ENCODE data around the gene TMEM108. TPM values are rescaled to one million over a fixed set of nuclear protein-coding genes. Genes with fewer than 3 reads are reported as not detected.
A peak's percentile ranks its signal among the peaks of the same experiment; 100 is the strongest.
"Not testable (repeated sequence)": the region's sequence is repeated elsewhere in the genome, so short reads cannot be mapped to it uniquely, and the experiment has no call there.

TMEM108 gene
- under 1 TPM in 1 of 5 donors, not detected in 4; 0.96 TPM for total RNA-seq
- total RNA-seq (2013): not detected
- 0 to 0.25 (median 0) reads per million in 29 experiments for total RNA-seq

GRCh38 chr3:133038089-133038730 is at the start of gene TMEM108:
TMEM108 (plus strand) TSS chr3:133038391.
- WGBS (ENCODE audit: insufficient coverage): 9% methylated on average over 39 of the region's 57 CpGs
- ChIA-PET CTCF (no interaction called here), POLR2A (no interaction called here)
- H3K4me1 Mint-ChIP-seq: peaks cover 0 to 14% (median 10%) of the 10 kb centered on the region in 3 donors
- H3K36me3 Mint-ChIP-seq: no peaks in the 10 kb centered on the region
- no peak within 1 kb of the TSS for H3K27ac Mint-ChIP-seq
- ATAC-seq (replicated peaks in 1 of 4) (no peak), DNase-seq (peak in 1 of 35 experiments; percentile 1)
- Histone ChIP-seq H3K4me1 (ENCODE audit: control insufficient read depth in 1 of 2, extremely low read depth in 1 of 2, insufficient read depth in 2 of 2, low read length in 2 of 2) (peaks cover 0 to 13% of the 10 kb centered on the region in 2 experiments), H3K36me3 (ENCODE audit: control insufficient read depth in 2 of 2, extremely low read depth in 1 of 2, insufficient read depth in 1 of 2, low read length in 1 of 2) (no peaks in the 10 kb centered on the region), H3K4me3 (ENCODE audit: control insufficient read depth in 1 of 2, extremely low read depth in 1 of 2, low read length in 1 of 2) (peak within 1 kb of the TSS in 1 of 2 donors; percentile 52), H3K9me3 (no peaks in the 10 kb centered on the region), H3K27me3 (replicated peaks in 1 of 2; ENCODE audit: control insufficient read depth in 2 of 2, extremely low read depth in 1 of 2, insufficient read depth in 2 of 2, low read length in 1 of 2) (peaks cover 9 to 29% of the 10 kb centered on the region in 2 experiments), H3K27ac (ENCODE audit: low read length) (no peak within 1 kb of the TSS)
- peak within 1 kb of the TSS in 1 of 3 donors; percentile 65 for H3K4me3 Mint-ChIP-seq
- H3K9me3 Mint-ChIP-seq: no peaks in the 10 kb centered on the region
- H3K27me3 Mint-ChIP-seq: peaks cover 40 to 53% of the 10 kb centered on the region in 2 donors

GRCh38 chr3:132995971-132996370 is 42.2 kb upstream of the TMEM108 start:
- H3K4me1 ChIP-seq (ENCODE audit: control insufficient read depth in 1 of 2, extremely low read depth in 1 of 2, insufficient read depth in 2 of 2, low read length in 2 of 2): no peaks in the 10 kb centered on the region
- Mint-ChIP-seq H3K4me1 (no peaks in the 10 kb centered on the region), H3K9me3 (peaks cover 2 to 4% (median 3%) of the 10 kb centered on the region in 3 donors), H3K27ac (no peak overlapping the region), H3K27me3 (peaks cover 0 to 6% of the 10 kb centered on the region in 2 donors), H3K4me3 (no peak overlapping the region), H3K36me3 (no peaks in the 10 kb centered on the region)
- no peak for DNase-seq
- ChIA-PET POLR2A (no interaction called here), CTCF (interaction anchor here in 1 of 2 donors (0.7 kb wide), 1 partner anchor 10 kb away, joined by 3 read pairs; no protein-coding TSS in a partner anchor)
- no peaks in the 10 kb centered on the region for H3K9me3 ChIP-seq
- no peak overlapping the region for H3K27ac ChIP-seq (ENCODE audit: low read length)
- no peaks in the 10 kb centered on the region for H3K36me3 ChIP-seq (ENCODE audit: control insufficient read depth in 2 of 2, extremely low read depth in 1 of 2, insufficient read depth in 1 of 2, low read length in 1 of 2)
- no peak for ATAC-seq (replicated peaks in 1 of 4)
- H3K4me3 ChIP-seq (ENCODE audit: control insufficient read depth in 1 of 2, extremely low read depth in 1 of 2, low read length in 1 of 2): no peak overlapping the region
- WGBS (ENCODE audit: insufficient coverage): no CpG with 5 or more reads among the region's 1 CpG
- H3K27me3 ChIP-seq (replicated peaks in 1 of 2; ENCODE audit: control insufficient read depth in 2 of 2, extremely low read depth in 1 of 2, insufficient read depth in 2 of 2, low read length in 1 of 2): no peaks in the 10 kb centered on the region

- no CpG with 5 or more reads among the region's 2 CpGs for WGBS (ENCODE audit: insufficient coverage)
- Histone ChIP-seq H3K27me3 (replicated peaks in 1 of 2; ENCODE audit: control insufficient read depth in 2 of 2, extremely low read depth in 1 of 2, insufficient read depth in 2 of 2, low read length in 1 of 2) (no peaks in the 10 kb centered on the region), H3K4me1 (ENCODE audit: control insufficient read depth in 1 of 2, extremely low read depth in 1 of 2, insufficient read depth in 2 of 2, low read length in 2 of 2) (no peaks in the 10 kb centered on the region), H3K9me3 (no peaks in the 10 kb centered on the region), H3K36me3 (ENCODE audit: control insufficient read depth in 2 of 2, extremely low read depth in 1 of 2, insufficient read depth in 1 of 2, low read length in 1 of 2) (no peaks in the 10 kb centered on the region), H3K27ac (ENCODE audit: low read length) (no peak overlapping the region), H3K4me3 (ENCODE audit: control insufficient read depth in 1 of 2, extremely low read depth in 1 of 2, low read length in 1 of 2) (no peak overlapping the region)
- no peak for ATAC-seq (replicated peaks in 1 of 4)
- no peaks in the 10 kb centered on the region for H3K4me1 Mint-ChIP-seq
- H3K4me3 Mint-ChIP-seq: no peak overlapping the region
- POLR2A ChIA-PET: no interaction called here
- H3K9me3 Mint-ChIP-seq: peaks cover 2 to 4% (median 3%) of the 10 kb centered on the region in 3 donors
- no peak overlapping the region for H3K27ac Mint-ChIP-seq
- DNase-seq: no peak
- H3K27me3 Mint-ChIP-seq: peaks cover 0 to 6% of the 10 kb centered on the region in 2 donors
- CTCF ChIA-PET: no interaction called here
- H3K36me3 Mint-ChIP-seq: no peaks in the 10 kb centered on the region
Observed at GRCh38 chr3:132997404-132998185, 40.6 kb upstream of the TMEM108 start.

- ATAC-seq (replicated peaks in 1 of 4); POLR2A ChIA-PET; CTCF ChIA-PET; H3K36me3 Mint-ChIP-seq; H3K4me1 Mint-ChIP-seq; H3K27ac Mint-ChIP-seq; H3K4me1 ChIP-seq (ENCODE audit: control insufficient read depth in 1 of 2, extremely low read depth in 1 of 2, insufficient read depth in 2 of 2, low read length in 2 of 2); H3K36me3 ChIP-seq (ENCODE audit: control insufficient read depth in 2 of 2, extremely low read depth in 1 of 2, insufficient read depth in 1 of 2, low read length in 1 of 2); H3K4me3 ChIP-seq (ENCODE audit: control insufficient read depth in 1 of 2, extremely low read depth in 1 of 2, low read length in 1 of 2); H3K9me3 ChIP-seq; DNase-seq; H3K27me3 Mint-ChIP-seq; H3K27ac ChIP-seq (ENCODE audit: low read length); H3K27me3 ChIP-seq (replicated peaks in 1 of 2; ENCODE audit: control insufficient read depth in 2 of 2, extremely low read depth in 1 of 2, insufficient read depth in 2 of 2, low read length in 1 of 2); H3K4me3 Mint-ChIP-seq: not testable (repeated sequence)
- peaks cover 7 to 12% (median 7%) of the 10 kb centered on the region in 3 donors for H3K9me3 Mint-ChIP-seq
- WGBS (ENCODE audit: insufficient coverage): 87% methylated on average over 5 of the region's 9 CpGs
Observed at GRCh38 chr3:133005032-133005431, 33.2 kb upstream of the TMEM108 start.

GRCh38 chr3:133007601-133008000 is 30.6 kb upstream of the TMEM108 start:
- DNase-seq (no peak), ATAC-seq (replicated peaks in 1 of 4) (no peak)
- H3K4me3 ChIP-seq (ENCODE audit: control insufficient read depth in 1 of 2, extremely low read depth in 1 of 2, low read length in 1 of 2): no peak overlapping the region
- no peaks in the 10 kb centered on the region for H3K4me1 ChIP-seq (ENCODE audit: control insufficient read depth in 1 of 2, extremely low read depth in 1 of 2, insufficient read depth in 2 of 2, low read length in 2 of 2)
- 60% methylated on average over 1 of the region's 2 CpGs for WGBS (ENCODE audit: insufficient coverage)
- no peaks in the 10 kb centered on the region for H3K36me3 ChIP-seq (ENCODE audit: control insufficient read depth in 2 of 2, extremely low read depth in 1 of 2, insufficient read depth in 1 of 2, low read length in 1 of 2)
- no peaks in the 10 kb centered on the region for H3K9me3 ChIP-seq
- H3K27me3 ChIP-seq (replicated peaks in 1 of 2; ENCODE audit: control insufficient read depth in 2 of 2, extremely low read depth in 1 of 2, insufficient read depth in 2 of 2, low read length in 1 of 2): no peaks in the 10 kb centered on the region
- CTCF ChIA-PET: no interaction called here
- Mint-ChIP-seq H3K27ac (no peak overlapping the region), H3K27me3 (peaks cover 0 to 3% of the 10 kb centered on the region in 2 donors), H3K4me3 (no peak overlapping the region), H3K9me3 (peaks cover 13 to 24% (median 22%) of the 10 kb centered on the region in 3 donors), H3K36me3 (no peaks in the 10 kb centered on the region), H3K4me1 (no peaks in the 10 kb centered on the region)
- H3K27ac ChIP-seq (ENCODE audit: low read length): no peak overlapping the region
- POLR2A ChIA-PET: no interaction called here

- WGBS (ENCODE audit: insufficient coverage): no CpG with 5 or more reads among the region's 3 CpGs
- H3K4me1 Mint-ChIP-seq: no peaks in the 10 kb centered on the region
- H3K27me3 Mint-ChIP-seq: peaks cover 6 to 15% of the 10 kb centered on the region in 2 donors
Observed at GRCh38 chr3:133014325-133014724, 23.9 kb upstream of the TMEM108 start.

More at GRCh38 chr3:133014325-133014724, 23.9 kb upstream of the TMEM108 start:
- no peaks in the 10 kb centered on the region for H3K36me3 Mint-ChIP-seq
- ChIA-PET POLR2A (no interaction called here), CTCF (no interaction called here)
- H3K9me3 Mint-ChIP-seq: peaks cover 17 to 24% (median 20%) of the 10 kb centered on the region in 3 donors
- no peak overlapping the region for H3K4me3 Mint-ChIP-seq
- DNase-seq: no peak
- H3K27ac Mint-ChIP-seq: no peak overlapping the region
- no peak overlapping the region for H3K4me3 ChIP-seq (ENCODE audit: control insufficient read depth in 1 of 2, extremely low read depth in 1 of 2, low read length in 1 of 2)
- no peaks in the 10 kb centered on the region for H3K9me3 ChIP-seq
- no peak for ATAC-seq (replicated peaks in 1 of 4)
- H3K27ac ChIP-seq (ENCODE audit: low read length): no peak overlapping the region
- H3K4me1 ChIP-seq (ENCODE audit: control insufficient read depth in 1 of 2, extremely low read depth in 1 of 2, insufficient read depth in 2 of 2, low read length in 2 of 2): no peaks in the 10 kb centered on the region
- peaks cover 0 to 3% of the 10 kb centered on the region in 2 experiments for H3K27me3 ChIP-seq (replicated peaks in 1 of 2; ENCODE audit: control insufficient read depth in 2 of 2, extremely low read depth in 1 of 2, insufficient read depth in 2 of 2, low read length in 1 of 2)
- H3K36me3 ChIP-seq (ENCODE audit: control insufficient read depth in 2 of 2, extremely low read depth in 1 of 2, insufficient read depth in 1 of 2, low read length in 1 of 2): no peaks in the 10 kb centered on the region
